T47D (cell line): ENCODE data around the gene CST9.
"Not testable (repeated sequence)": the region's sequence is repeated elsewhere in the genome, so short reads cannot be mapped to it uniquely, and the experiment has no call there.

Experiments
- DNase-seq, 2 experiments: peaks; one replicate each; pipeline versions ENCODE4 v3.0.0 to v3.0.0-alpha.2; 2011 to 2012; ENCODE audit warnings: low read depth in 1 of 2, low spot score in 1 of 2
- JUND ChIP-seq: IDR thresholded peaks from 2 replicates; pipeline ENCODE4 v1.6.1; 2012; ENCODE audit warnings: low read depth
- in situ Hi-C: cut with HindIII; loops from 2 replicates; pipeline ENCODE4 v1.10.0; 2016; ENCODE audit warnings: low sequenced_read_pairs, low pct_unique_long_range_greater_than_20kb

Gene CST9

DNA sequence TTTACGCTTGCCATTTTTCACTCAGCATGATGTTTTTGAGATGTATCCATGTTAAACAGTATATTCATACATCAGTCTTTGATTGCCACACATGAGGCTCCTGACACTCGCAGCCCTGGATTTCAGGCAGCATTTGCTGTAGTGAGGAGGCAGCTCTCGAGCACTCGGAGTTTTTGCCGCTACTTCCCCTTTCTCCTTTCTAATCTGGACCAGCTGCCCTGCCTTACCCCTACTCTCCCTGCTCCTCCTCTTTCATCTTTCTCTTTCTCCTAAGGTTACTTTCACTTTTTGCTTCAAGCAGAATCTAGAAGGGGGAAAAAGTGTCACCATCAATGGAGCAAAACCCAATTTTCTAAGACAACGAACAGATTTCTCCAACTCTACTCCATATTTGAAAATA is 37.9 kb upstream of the CST9 start:
- in situ Hi-C loops = no loop called here
- no peak for DNase-seq
- no peak for TF ChIP-seq JUND

GRCh38 chr20:23641936-23642751 is 36.4 kb upstream of the CST9 start:
- in situ Hi-C loops = no loop called here
- DNase-seq = no peak
- TF ChIP-seq JUND = no peak

- no peak for TF ChIP-seq JUND
- in situ Hi-C loops = no loop called here
- no peak for DNase-seq
These were observed 35.3 kb upstream of the CST9 start for GRCh38 chr20:23640671-23641667.

DNA sequence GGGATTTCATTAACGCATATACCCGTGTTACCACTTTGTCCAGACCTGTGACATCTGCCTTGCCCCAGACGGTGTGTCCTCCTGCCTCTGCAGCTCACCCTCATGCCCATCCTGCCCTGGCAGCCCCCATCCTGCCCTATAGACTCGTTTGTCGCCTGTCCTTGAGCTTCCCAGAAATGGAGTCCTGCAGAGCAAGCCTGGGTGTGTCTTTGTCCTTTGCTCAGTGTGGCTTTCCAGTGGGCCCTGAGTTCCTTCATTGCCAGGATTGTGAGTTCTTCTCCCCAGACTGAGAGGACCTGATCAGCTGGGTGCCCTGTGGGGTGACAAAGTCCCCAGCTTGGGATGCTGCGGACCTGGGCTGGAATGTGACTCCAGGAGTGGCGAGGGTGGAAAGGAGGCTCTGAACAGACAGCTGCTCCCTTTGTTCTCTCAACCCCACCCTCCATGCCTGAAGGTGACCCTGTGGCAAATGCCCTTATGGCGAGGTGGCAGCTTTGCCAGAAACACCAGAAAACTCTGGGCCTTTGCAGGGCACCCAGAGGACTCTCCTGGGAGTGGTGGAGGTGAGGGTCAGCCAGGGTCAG is 34.4 kb upstream of the CST9 start:
- no peak for DNase-seq
- TF ChIP-seq JUND = no peak
- in situ Hi-C loops = no loop called here

DNA sequence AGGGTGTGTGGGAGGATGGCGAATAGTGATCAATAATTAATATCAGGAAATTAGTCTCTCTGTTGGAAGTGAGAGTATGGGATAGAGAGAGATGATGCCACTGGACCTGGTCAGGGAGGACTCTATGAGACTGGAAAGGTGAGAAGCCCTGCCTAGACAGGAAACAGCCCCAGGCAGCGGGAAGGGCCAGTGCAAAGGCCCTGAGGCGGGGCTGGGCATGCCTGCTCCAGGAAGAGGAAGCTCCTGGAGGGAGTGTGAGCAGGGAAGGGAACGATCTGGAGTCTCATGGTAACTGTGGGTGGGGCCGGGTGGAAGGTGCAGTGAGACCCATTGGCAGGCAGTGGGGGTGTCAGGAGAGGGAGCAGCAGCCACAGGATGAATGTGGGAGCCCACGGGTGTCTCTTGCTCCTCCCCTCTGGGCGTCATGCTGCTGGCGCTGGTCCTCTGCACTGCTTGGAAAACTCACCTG is 33.8 kb upstream of the CST9 start:
- in situ Hi-C loops = no loop called here
- DNase-seq = peak in 1 of 2 experiments; percentile 30
- TF ChIP-seq JUND = no peak

GRCh38 chr20:23638309-23638708 is 32.6 kb upstream of the CST9 start:
- in situ Hi-C loops = no loop called here
- DNase-seq = no peak
- TF ChIP-seq JUND = no peak

- DNase-seq = peak; percentile 86 to 87
- in situ Hi-C loops = no loop called here
These were observed 31.8 kb upstream of the CST9 start, which contains the start of gene CST3 for GRCh38 chr20:23637282-23638221. Gene CST3 (minus strand): TSS chr20:23637955. CDS start chr20:23637862, 93 bp downstream.

GRCh38 chr20:23636908-23637281 is 31.2 kb upstream of the CST9 start:
- no peak for TF ChIP-seq JUND
- no peak for DNase-seq
- in situ Hi-C loops = no loop called here

More at GRCh38 chr20:23637282-23638221, 31.8 kb upstream of the CST9 start, which contains the start of gene CST3:
- no peak for TF ChIP-seq JUND

GRCh38 chr20:23636182-23636907 is 30.6 kb upstream of the CST9 start:
- TF ChIP-seq JUND = no peak
- in situ Hi-C loops = no loop called here
- no peak for DNase-seq

DNA sequence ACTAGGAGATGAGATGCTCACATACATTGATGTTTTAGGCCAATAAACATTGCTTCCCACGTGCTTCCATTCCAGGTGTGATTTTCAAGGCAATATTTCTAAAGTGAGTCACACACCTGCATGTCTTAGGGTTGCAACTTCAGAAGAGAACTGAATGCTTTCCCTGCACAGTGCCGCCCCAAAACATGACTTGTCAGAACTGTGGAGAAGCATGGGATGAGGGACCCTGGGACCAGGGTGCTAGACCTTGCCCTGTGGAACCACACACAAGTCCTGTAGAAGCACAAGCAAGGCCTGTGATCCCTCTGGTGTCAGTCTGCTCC is 30.0 kb upstream of the CST9 start:
- DNase-seq, in situ Hi-C loops: not testable (repeated sequence)
